Bronchial smooth muscle cell (primary cell): ENCODE measurements around the gene FOXD1. TPM values are rescaled to one million over a fixed set of nuclear protein-coding genes. Genes with fewer than 3 reads are reported as not detected.

ENCODE experiments used
- total RNA-seq: library from RNA; depleted of rRNA; stranded (reverse); fragments of >200 nt; gene quantifications from 2 replicates; pipeline ENCODE4 v1.2.1, GENCODE V29; 2014

The FOXD1 gene
- total RNA-seq = 3.3 and 8.2 TPM in 2 replicates

DNA sequence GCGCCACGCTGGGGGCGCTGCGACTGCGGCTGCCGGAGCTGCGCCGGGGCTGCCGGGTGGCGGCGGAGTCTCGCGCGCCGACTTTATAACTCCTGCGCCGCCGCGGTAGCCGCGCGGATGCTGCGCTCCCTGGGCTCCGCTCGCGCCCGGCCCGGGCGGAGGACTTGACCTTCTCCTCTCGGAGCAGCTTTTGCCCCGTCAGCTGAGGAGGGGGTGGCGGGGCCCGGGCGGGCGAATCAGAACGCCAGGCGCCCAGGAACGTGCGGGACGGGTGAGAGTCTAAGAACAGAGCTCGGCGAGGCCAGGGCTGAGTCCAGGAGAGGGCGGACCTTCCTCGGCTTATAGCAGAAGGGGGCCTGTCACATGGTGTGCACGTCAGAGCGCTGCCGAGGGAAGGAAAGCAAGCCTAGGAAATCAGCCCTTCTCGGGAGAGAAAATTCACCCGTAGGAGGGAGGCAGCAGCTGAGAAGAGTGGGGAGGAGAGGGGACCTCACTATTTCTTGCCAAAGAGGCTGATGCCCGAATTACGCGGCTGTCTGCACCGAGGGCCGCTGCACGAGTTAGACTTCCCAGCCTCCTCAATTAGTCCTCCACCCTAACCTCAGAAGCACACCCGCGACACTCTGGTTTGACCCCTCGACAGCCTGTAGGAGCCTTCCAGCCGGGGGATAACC lies at the start of gene FOXD1:
TSS of gene FOXD1 (minus strand) at position 315 of the 674 bp plus-strand sequence. CDS start 415 bp downstream, outside the sequence.

Other genes starting within 250 kb of the FOXD1 start
- 134 and 169 TPM in 2 replicates for gene BTF3, start 49.7 kb upstream of the FOXD1 start, total RNA-seq
- 20.1 and 30.1 TPM in 2 replicates for gene ANKRA2, start 116.9 kb upstream of the FOXD1 start, total RNA-seq
- 11.8 and 12.0 TPM in 2 replicates for gene UTP15, start 117.0 kb upstream of the FOXD1 start, total RNA-seq
- gene ARHGEF28, start 177.4 kb upstream of the FOXD1 start, total RNA-seq = 2.5 and 12.3 TPM in 2 replicates